HG03064 (cell line): ENCODE measurements around the gene PTPRE.
"Not testable (repeated sequence)": the region's sequence is repeated elsewhere in the genome, so short reads cannot be mapped to it uniquely, and the experiment has no call there.

Source experiments
- ATAC-seq: cut with Tn5 transposase; IDR thresholded peaks from one replicate; pipeline ENCODE4 v1.9.1; 2021; ENCODE audit warnings: low read depth; ENCODE audit not compliant: unreplicated experiment

The PTPRE gene

GRCh38 chr10:128084991-128085390 is 178.1 kb downstream of the PTPRE start:
- ATAC-seq: no peak

GRCh38 chr10:128086003-128086863 is 179.3 kb downstream of the PTPRE start:
- no peak for ATAC-seq

GRCh38 chr10:128087146-128087883 is 180.4 kb downstream of the PTPRE start:
- no peak for ATAC-seq

GRCh38 chr10:128087884-128088709 is 181.2 kb downstream of the PTPRE start:
- ATAC-seq: no peak

GRCh38 chr10:128091636-128092210 is 184.8 kb downstream of the PTPRE start:
- ATAC-seq: no peak

- no peak for ATAC-seq
These were observed 185.6 kb downstream of the PTPRE start for GRCh38 chr10:128092454-128092853.

GRCh38 chr10:128094596-128094995 is 187.7 kb downstream of the PTPRE start:
- ATAC-seq: not testable (repeated sequence)

- ATAC-seq: no peak
These were observed 188.3 kb downstream of the PTPRE start for GRCh38 chr10:128095027-128095752.

GRCh38 chr10:128095753-128096469 is 189.0 kb downstream of the PTPRE start:
- ATAC-seq: no peak

- ATAC-seq: no peak
These were observed 189.7 kb downstream of the PTPRE start for GRCh38 chr10:128096486-128097199.

- ATAC-seq: no peak
These were observed 190.9 kb downstream of the PTPRE start for GRCh38 chr10:128097783-128098182.

GRCh38 chr10:128098631-128099030 is 191.7 kb downstream of the PTPRE start:
- ATAC-seq: no peak

GRCh38 chr10:128099901-128100300 is 193.0 kb downstream of the PTPRE start:
- ATAC-seq: no peak

- no peak for ATAC-seq
These were observed 195.0 kb downstream of the PTPRE start for GRCh38 chr10:128101901-128102300.

- ATAC-seq: no peak
These were observed 195.8 kb downstream of the PTPRE start for GRCh38 chr10:128102480-128103228.

- ATAC-seq: no peak
These were observed 196.4 kb downstream of the PTPRE start for GRCh38 chr10:128103229-128103714.

GRCh38 chr10:128105383-128105782 is 198.5 kb downstream of the PTPRE start:
- ATAC-seq: no peak

- no peak for ATAC-seq
These were observed 202.8 kb downstream of the PTPRE start for GRCh38 chr10:128109707-128110106.
